HepG2 (cell line): ENCODE results near the gene NAP1L4. TPM values are rescaled to one million over a fixed set of nuclear protein-coding genes. Genes with fewer than 3 reads are reported as not detected.

ENCODE experiments used
- ATAC-seq: fragments of 200-7000 bp; cut with Tn5 transposase; 3 replicates; pipeline ENCODE4 v1.9.1; 2020; ENCODE audit warnings: mild to moderate bottlenecking, moderate library complexity
- BruUV-seq: library from RNA; stranded (reverse); fragments of 400-500 nt; replicated peaks from 2 replicates; lab custom pipeline; 2021; lab: Mats Ljungman, UMichigan
- CTCF ChIA-PET: fragments of 300-600 bp; formaldehyde crosslinking; extraction: SDS; loops from one replicate; lab custom pipeline; 2021; ENCODE audit warnings: low total read pairs, inconsistent platforms, low intra/inter-chr PET ratio; lab: Yijun Ruan, JAX
- POLR2A ChIA-PET: fragments of 350-600 bp; sonication (Branson Sonifier 250); formaldehyde crosslinking; loops from one replicate; lab custom pipeline; 2020; ENCODE audit warnings: antibody characterized with exemption, inconsistent platforms; lab: Yijun Ruan, JAX
- DNase-seq: peaks from one replicate; pipeline ENCODE4 v3.0.0-alpha.2; 2015; ENCODE audit warnings: low spot score
- FAIRE-seq: peaks from 3 replicates; lab custom pipeline; 2011; peaks lifted over from hg19 to GRCh38; lab: Jason Lieb, UNC
- H2AFZ ChIP-seq: one replicate; pipeline ENCODE4 v1.6.1; 2011; ENCODE audit warnings: low read length, inconsistent platforms
- H3K27ac ChIP-seq: fragments of 300-600 bp; 3 replicates; pipeline ENCODE4 v1.8.0; 2011; ENCODE audit warnings: mixed run types, mild to moderate bottlenecking, mixed read lengths, low read length, inconsistent platforms; ENCODE audit not compliant: insufficient read depth; ENCODE audit errors: extremely low read length
- H3K27me3 ChIP-seq, 2 experiments: fragments of 200-600 bp in 1 of 2; 2 replicates in 1 of 2; 3 replicates in 1 of 2; pipeline versions ENCODE4 v1.6.0 to v1.8.0; 2011; ENCODE audit warnings: low read length in 2 of 2, mild to moderate bottlenecking in 2 of 2, moderate library complexity in 2 of 2, inconsistent platforms in 1 of 2; ENCODE audit not compliant: insufficient read depth in 2 of 2, control insufficient read depth in 1 of 2
- H3K36me3 ChIP-seq, 2 experiments: fragments of 200-600 bp in 1 of 2; replicated peaks in 1 of 2; 2 replicates in 1 of 2; 3 replicates in 1 of 2; pipeline versions ENCODE4 v1.5.1 to v1.8.0; 2011; ENCODE audit warnings: low read length in 2 of 2, inconsistent platforms in 1 of 2; ENCODE audit not compliant: insufficient read depth in 2 of 2, control insufficient read depth in 1 of 2
- H3K4me1 ChIP-seq: 2 replicates; pipeline ENCODE4 v1.5.1; 2012; ENCODE audit warnings: low read length, inconsistent platforms; ENCODE audit not compliant: insufficient read depth
- H3K4me2 ChIP-seq: 2 replicates; pipeline ENCODE4 v1.6.0; 2011; ENCODE audit warnings: low read depth, low read length, inconsistent platforms
- H3K4me3 ChIP-seq, 3 experiments: fragments of 200-600 bp in 1 of 3; sonication (generic), shearing (Covaris generic) in 1 of 3; replicated peaks in 1 of 3; 2 replicates each; pipeline ENCODE4 v1.5.1; 2011 to 2016; ENCODE audit warnings: low read length in 3 of 3, inconsistent platforms in 2 of 3, low read depth in 2 of 3, mild to moderate bottlenecking in 2 of 3, control low read depth in 1 of 3, mixed read lengths in 1 of 3; ENCODE audit not compliant: insufficient read depth in 1 of 3
- H3K79me2 ChIP-seq: one replicate; pipeline ENCODE4 v1.6.1; 2011; ENCODE audit warnings: low read length, inconsistent platforms; ENCODE audit not compliant: insufficient read depth
- H3K9ac ChIP-seq: 2 replicates; pipeline ENCODE4 v1.6.0; 2011; ENCODE audit warnings: mild to moderate bottlenecking, low read depth, low read length, inconsistent platforms; ENCODE audit not compliant: insufficient read depth
- H3K9me3 ChIP-seq: 2 replicates; pipeline ENCODE4 v1.5.1; 2012; ENCODE audit warnings: mild to moderate bottlenecking, low read length
- H4K20me1 ChIP-seq: 2 replicates; pipeline ENCODE4 v1.6.0; 2011; ENCODE audit warnings: inconsistent platforms, mild to moderate bottlenecking, low read length, moderate library complexity; ENCODE audit not compliant: insufficient read depth
- ATF7-NPFF ChIP-seq: sonication (generic); formaldehyde crosslinking; IDR thresholded peaks from 2 replicates; pipeline ENCODE4 v1.8.1; 2023; ENCODE audit warnings: mild to moderate bottlenecking, low read depth, missing genetic modification reagents, moderate library complexity
- ETV5 ChIP-seq: IDR thresholded peaks from 2 replicates; pipeline ENCODE4 v1.6.1; 2018; ENCODE audit warnings: missing biosample characterization, missing genetic modification reagents, inconsistent platforms, borderline replicate concordance
- RORA ChIP-seq: sonication (generic); formaldehyde crosslinking; IDR thresholded peaks from 2 replicates; pipeline ENCODE4 v1.5.0; 2020; ENCODE audit warnings: mild to moderate bottlenecking, missing genetic modification reagents, moderate library complexity
- ZBTB33 ChIP-seq: sonication (generic); formaldehyde crosslinking; IDR thresholded peaks from 2 replicates; pipeline ENCODE4 v1.4.0; 2020; ENCODE audit warnings: missing genetic modification reagents
- ZBTB44 ChIP-seq: sonication (generic); formaldehyde crosslinking; IDR thresholded peaks from 2 replicates; pipeline ENCODE4 v1.4.0; 2020; ENCODE audit warnings: missing genetic modification reagents
- ZNF331 ChIP-seq: sonication (generic); formaldehyde crosslinking; IDR thresholded peaks from 2 replicates; pipeline ENCODE4 v1.4.0; 2020; ENCODE audit warnings: missing genetic modification reagents
- ZNF430 ChIP-seq: sonication (generic); formaldehyde crosslinking; IDR thresholded peaks from 2 replicates; pipeline ENCODE4 v1.9.0; 2021; ENCODE audit warnings: mild to moderate bottlenecking, missing genetic modification reagents
- ZNF512 ChIP-seq: sonication (generic); formaldehyde crosslinking; IDR thresholded peaks from 2 replicates; pipeline ENCODE4 v1.4.0; 2020; ENCODE audit warnings: mild to moderate bottlenecking, missing genetic modification reagents
- ZNF572 ChIP-seq: sonication (generic); formaldehyde crosslinking; IDR thresholded peaks from 2 replicates; pipeline ENCODE4 v1.5.1; 2020; ENCODE audit warnings: mild to moderate bottlenecking, missing genetic modification reagents
- ZNF580 ChIP-seq: IDR thresholded peaks from 2 replicates; pipeline ENCODE4 v1.6.1; 2016; ENCODE audit warnings: low read depth, borderline replicate concordance
- ZSCAN22 ChIP-seq: sonication (generic); formaldehyde crosslinking; IDR thresholded peaks from 2 replicates; pipeline ENCODE4 v1.4.0; 2020; ENCODE audit warnings: mild to moderate bottlenecking, missing genetic modification reagents
- WGBS: methylation state at CpG from one replicate; pipeline ENCODE4 v1.1.6; 2017; ENCODE audit warnings: low lambda C conversion rate; 5-methylcytosine and 5-hydroxymethylcytosine counted together
- in situ Hi-C: cut with HindIII; loops from 2 replicates; pipeline ENCODE4 v1.10.0; 2017; ENCODE audit warnings: low pct_unique_long_range_greater_than_20kb; ENCODE audit not compliant: extremely low pct_ligation_motif_present
- intact Hi-C: fragments of 100-400 bp; cut with micrococcal nuclease; formaldehyde crosslinking; loops from one replicate; pipeline ENCODE4 v1.10.0; 2022; ENCODE audit not compliant: unreplicated experiment
- polyA plus RNA-seq, 8 experiments: library from polyadenylated mRNA; depleted of rRNA in 3 of 8; stranded (reverse) in 7 of 8; unstranded in 1 of 8; fragments of >200 nt; fragmentation: Illumina TruSeq in 4 of 8; extraction: Trizol in 4 of 8; gene quantifications; 2 replicates each; pipeline versions ENCODE4 v1.2.1 to v1.2.3, GENCODE V29; 2011 to 2016; ENCODE audit warnings: low read depth in 4 of 8, missing spikeins in 1 of 8, mixed read lengths in 1 of 8; ENCODE audit not compliant: insufficient read depth in 1 of 8
- total RNA-seq, 5 experiments: library from RNA; depleted of rRNA; stranded (reverse); fragments of >200 nt; fragmentation: Illumina TruSeq; extraction: Trizol; gene quantifications; 2 replicates each; pipeline ENCODE4 v1.2.3, GENCODE V29; 2016; ENCODE audit warnings: low read depth in 1 of 5

NAP1L4 gene
- total and polyA plus RNA-seq, 2 of the 13 experiments (the other 11 are each of a cell fraction or from before 2014, with no cell fraction given), result 64.0 to 186 TPM

- Histone ChIP-seq H3K4me1 (peaks cover 22% of the 10 kb centered on the region), H3K9me3 (no peaks in the 10 kb centered on the region), H4K20me1 (peaks cover 6% of the 10 kb centered on the region), H2AFZ (no peak overlapping the region), H3K4me3 (no peak overlapping the region), H3K9ac (no peak overlapping the region), H3K27me3 (no peaks in the 10 kb centered on the region), H3K79me2 (no peaks in the 10 kb centered on the region), H3K27ac (no peak overlapping the region), H3K4me2 (no peak overlapping the region), H3K36me3 (peaks cover 24 to 47% of the 10 kb centered on the region in 2 experiments; a peak in 4 of 5 replicates)
- ATAC-seq, result no peak
- CTCF ChIA-PET, result interaction anchor here (1.6 kb wide), 1 partner anchor 487 kb away, joined by 8 read pairs; no protein-coding TSS in a partner anchor
- WGBS, result 92% methylated on average over 6 of the region's 12 CpGs
- no TSS peak for BruUV-seq
- intact Hi-C loops, result no loop called here
- in situ Hi-C loops, result loop anchor here (5.0 kb wide), 1 partner anchor 43 kb away; no protein-coding TSS in a partner anchor
- no peak for FAIRE-seq
- POLR2A ChIA-PET, result no interaction called here
- DNase-seq, result no peak
- no peak for TF ChIP-seq ZNF331 (CRISPR knock-in tag)
- no peak for TF ChIP-seq ZNF572
- TF ChIP-seq ZBTB33 (CRISPR knock-in tag), result 0 out of 2 replicates have a peak, but pooled peaks have one; percentile 16
- TF ChIP-seq ZSCAN22 (CRISPR knock-in tag), result no peak
- TF ChIP-seq ETV5 (CRISPR knock-in tag), result no peak
- no peak for TF ChIP-seq ZNF580 (CRISPR knock-in tag)
Observed at GRCh38 chr11:3020011-3020410, 27.9 kb upstream of the NAP1L4 start.

GRCh38 chr11:3018596-3018995 is 26.5 kb upstream of the NAP1L4 start:
- Histone ChIP-seq H3K4me3 (no peak overlapping the region), H3K36me3 (peaks cover 25 to 55% of the 10 kb centered on the region in 2 experiments), H3K27ac (no peak overlapping the region), H4K20me1 (peaks cover 6% of the 10 kb centered on the region), H3K4me2 (no peak overlapping the region), H2AFZ (no peak overlapping the region), H3K4me1 (peaks cover 22% of the 10 kb centered on the region), H3K9me3 (no peaks in the 10 kb centered on the region), H3K9ac (no peak overlapping the region), H3K27me3 (no peaks in the 10 kb centered on the region), H3K79me2 (no peaks in the 10 kb centered on the region)
- BruUV-seq, result no TSS peak
- no peak for FAIRE-seq
- WGBS, result 84% methylated on average over 4 of the region's 5 CpGs
- no peak for DNase-seq
- in situ Hi-C loops (no loop called here), intact Hi-C loops (no loop called here)
- ATAC-seq, result no peak
- ChIA-PET CTCF (no interaction called here), POLR2A (no interaction called here)
- no peak for TF ChIP-seq ZNF430 (CRISPR knock-in tag)
- no peak for TF ChIP-seq ZBTB44 (CRISPR knock-in tag)
- TF ChIP-seq ZNF512 (CRISPR knock-in tag), result no peak
- no peak for TF ChIP-seq ATF7-NPFF (CRISPR knock-in tag)
- no peak for TF ChIP-seq RORA (CRISPR knock-in tag)
